ENCODE results near the gene MCC.

MCC gene

DNA sequence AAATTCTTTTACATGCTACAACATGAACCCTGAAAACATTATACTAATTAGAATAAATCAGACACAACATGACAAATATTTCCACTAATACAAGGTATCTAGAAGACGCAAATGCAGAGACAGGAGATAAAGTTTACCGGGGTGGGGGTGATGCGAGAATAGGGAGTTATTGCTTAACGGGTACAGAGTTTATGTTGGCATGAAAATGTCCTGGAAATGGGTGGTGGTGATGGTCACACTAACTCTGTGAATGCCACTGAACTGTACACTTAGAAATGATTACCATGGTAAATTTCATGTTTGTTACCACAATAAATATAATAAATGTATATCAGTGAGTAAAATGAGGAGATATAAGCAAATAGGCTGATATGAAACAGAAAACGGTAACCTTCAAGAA lies 378.9 kb downstream of the MCC start:
- TF ChIP-seq, protein P1, sequence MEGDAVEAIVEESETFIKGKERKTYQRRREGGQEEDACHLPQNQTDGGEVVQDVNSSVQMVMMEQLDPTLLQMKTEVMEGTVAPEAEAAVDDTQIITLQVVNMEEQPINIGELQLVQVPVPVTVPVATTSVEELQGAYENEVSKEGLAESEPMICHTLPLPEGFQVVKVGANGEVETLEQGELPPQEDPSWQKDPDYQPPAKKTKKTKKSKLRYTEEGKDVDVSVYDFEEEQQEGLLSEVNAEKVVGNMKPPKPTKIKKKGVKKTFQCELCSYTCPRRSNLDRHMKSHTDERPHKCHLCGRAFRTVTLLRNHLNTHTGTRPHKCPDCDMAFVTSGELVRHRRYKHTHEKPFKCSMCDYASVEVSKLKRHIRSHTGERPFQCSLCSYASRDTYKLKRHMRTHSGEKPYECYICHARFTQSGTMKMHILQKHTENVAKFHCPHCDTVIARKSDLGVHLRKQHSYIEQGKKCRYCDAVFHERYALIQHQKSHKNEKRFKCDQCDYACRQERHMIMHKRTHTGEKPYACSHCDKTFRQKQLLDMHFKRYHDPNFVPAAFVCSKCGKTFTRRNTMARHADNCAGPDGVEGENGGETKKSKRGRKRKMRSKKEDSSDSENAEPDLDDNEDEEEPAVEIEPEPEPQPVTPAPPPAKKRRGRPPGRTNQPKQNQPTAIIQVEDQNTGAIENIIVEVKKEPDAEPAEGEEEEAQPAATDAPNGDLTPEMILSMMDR (IDR thresholded peaks at IDR 0.05; ENCODE audit: low read depth, low read length, missing control alignments): no peak
- no peak overlapping the region for H3K4me3 ChIP-seq (ENCODE audit: low read depth, low read length)
- no peak for DNase-seq (ENCODE audit: low read depth)

GRCh38 chr5:113108485-113108884 lies 379.8 kb downstream of the MCC start:
- no peak for DNase-seq (ENCODE audit: low read depth)
- no peak overlapping the region for H3K4me3 ChIP-seq (ENCODE audit: low read depth, low read length)
- TF ChIP-seq, protein P1 (IDR thresholded peaks at IDR 0.05; ENCODE audit: low read depth, low read length, missing control alignments): no peak

DNA sequence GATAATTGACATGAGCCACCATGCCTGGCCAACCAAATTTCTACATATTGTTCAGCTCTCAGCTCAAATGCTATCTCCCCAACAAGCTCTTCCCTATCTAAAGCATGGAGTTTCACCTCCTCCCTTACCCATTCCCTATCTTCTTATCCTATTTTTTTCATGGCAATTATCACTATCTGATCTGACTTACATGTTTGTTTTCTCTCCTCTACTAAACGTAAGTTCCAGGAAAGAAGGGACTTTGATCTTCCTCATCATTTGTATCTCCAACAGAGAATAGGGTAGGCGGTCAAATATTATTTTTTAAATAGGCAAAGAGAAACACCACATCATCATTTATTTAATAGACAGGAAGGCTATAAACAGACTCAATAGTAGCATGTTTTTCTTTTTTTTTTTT lies 381.4 kb downstream of the MCC start:
- TF ChIP-seq, protein P1 (IDR thresholded peaks at IDR 0.05; ENCODE audit: low read depth, low read length, missing control alignments): no peak
- no peak for DNase-seq (ENCODE audit: low read depth)
- H3K4me3 ChIP-seq (ENCODE audit: low read depth, low read length): no peak overlapping the region

GRCh38 chr5:113105693-113106280 lies 382.5 kb downstream of the MCC start:
- no peak for DNase-seq (ENCODE audit: low read depth)
- no peak overlapping the region for H3K4me3 ChIP-seq (ENCODE audit: low read depth, low read length)
- TF ChIP-seq, protein P1 (IDR thresholded peaks at IDR 0.05; ENCODE audit: low read depth, low read length, missing control alignments): no peak

DNA sequence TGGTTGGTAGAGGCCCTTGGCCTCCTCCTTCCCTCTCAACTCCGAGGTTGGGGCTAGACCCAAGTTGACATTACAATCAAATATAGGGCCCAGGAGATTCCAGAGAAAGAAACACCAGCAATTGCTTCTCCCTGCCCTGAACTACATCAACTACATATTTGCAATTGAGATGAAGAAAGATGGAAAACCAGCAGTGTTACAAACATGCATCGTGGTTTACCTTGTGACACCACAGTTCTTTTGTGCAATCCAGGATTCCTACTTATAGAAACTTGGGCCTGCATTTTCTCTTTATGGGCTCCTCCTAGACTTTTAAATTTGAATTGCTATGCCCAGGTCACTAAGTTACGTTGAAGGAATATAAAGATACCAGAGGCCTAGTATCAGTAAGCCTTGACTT lies 384.9 kb downstream of the MCC start:
- no peak overlapping the region for H3K4me3 ChIP-seq (ENCODE audit: low read depth, low read length)
- DNase-seq (ENCODE audit: low read depth): no peak
- TF ChIP-seq, protein P1 (IDR thresholded peaks at IDR 0.05; ENCODE audit: low read depth, low read length, missing control alignments): no peak

DNA sequence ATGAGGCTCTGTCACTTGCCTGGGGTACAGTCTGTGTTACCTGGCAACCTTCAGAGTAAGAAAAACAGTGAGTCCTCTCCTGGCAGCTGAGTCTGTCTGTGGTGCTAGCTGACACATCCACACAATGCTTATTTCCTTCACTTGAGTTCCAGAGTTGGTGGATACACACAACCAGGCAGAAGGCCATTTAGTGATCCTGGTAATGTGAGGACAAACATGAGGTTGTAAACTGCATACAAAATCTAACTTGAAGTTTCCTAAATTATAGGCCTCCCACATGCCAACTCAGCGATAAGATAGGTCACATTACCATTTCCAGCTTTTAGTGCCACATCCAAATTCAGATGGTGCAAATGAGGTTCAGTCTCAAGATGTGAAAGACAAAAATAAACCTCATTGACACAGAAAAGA lies 386.1 kb downstream of the MCC start:
- H3K4me3 ChIP-seq (ENCODE audit: low read depth, low read length): no peak overlapping the region
- TF ChIP-seq, protein P1 (IDR thresholded peaks at IDR 0.05; ENCODE audit: low read depth, low read length, missing control alignments): no peak
- no peak for DNase-seq (ENCODE audit: low read depth)

DNA sequence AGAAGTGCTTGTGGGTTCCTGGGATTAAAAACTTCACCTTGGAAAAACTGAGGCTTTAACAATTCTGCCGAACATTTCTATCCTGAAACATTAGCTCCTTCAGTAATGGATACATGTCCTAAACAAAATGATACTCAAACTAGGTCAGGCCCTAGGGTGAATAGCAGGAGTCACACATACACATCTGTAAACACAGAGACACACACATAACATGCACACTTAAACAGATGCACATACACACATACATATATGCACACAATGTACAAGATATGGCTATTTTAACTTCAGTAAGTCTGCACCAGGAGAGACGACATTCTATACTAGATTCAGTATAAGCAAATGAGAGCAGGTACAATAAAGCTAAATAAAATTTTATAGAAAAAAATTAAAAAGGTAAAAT lies 387.3 kb downstream of the MCC start:
- TF ChIP-seq, protein P1 (IDR thresholded peaks at IDR 0.05; ENCODE audit: low read depth, low read length, missing control alignments): no peak
- DNase-seq (ENCODE audit: low read depth): no peak
- H3K4me3 ChIP-seq (ENCODE audit: low read depth, low read length): no peak overlapping the region
